ENCODE measurements around the gene RPL35.

Gene RPL35

GRCh38 chr9:124861342-124862229, at the start of gene RPL35, which contains the start of gene ARPC5L:
Gene RPL35, minus strand, starts transcription at chr9:124861957. Its CDS starts 45 bp downstream, at chr9:124861912.
Gene ARPC5L, plus strand, starts transcription at chr9:124862130. Its CDS starts 7,161 bp downstream, at chr9:124869291.
- Mint-ChIP-seq H3K4me3 (peak within 1 kb of the TSS; percentile 99), H3K27me3 (no peaks in the 10 kb centered on the region), H3K36me3 (ENCODE audit: low read depth) (peaks cover 49% of the 10 kb centered on the region), H3K4me1 (ENCODE audit: low read depth) (peaks cover 46% of the 10 kb centered on the region), H3K27ac (peak within 1 kb of the TSS; percentile 98), H3K9me3 (no peaks in the 10 kb centered on the region)

- peaks cover 60% of the 10 kb centered on the region for H3K36me3 Mint-ChIP-seq (ENCODE audit: low read depth)
- H3K27me3 Mint-ChIP-seq, result no peaks in the 10 kb centered on the region
- H3K4me1 Mint-ChIP-seq (ENCODE audit: low read depth), result no peaks in the 10 kb centered on the region
- no peaks in the 10 kb centered on the region for H3K9me3 Mint-ChIP-seq
- H3K27ac Mint-ChIP-seq, result no peak overlapping the region
- H3K4me3 Mint-ChIP-seq, result no peak overlapping the region
These were observed 46.3 kb upstream of the RPL35 start for GRCh38 chr9:124908098-124908497.

- Mint-ChIP-seq H3K36me3 (ENCODE audit: low read depth) (peaks cover 58% of the 10 kb centered on the region), H3K27me3 (no peaks in the 10 kb centered on the region), H3K4me1 (ENCODE audit: low read depth) (no peaks in the 10 kb centered on the region), H3K4me3 (no peak overlapping the region), H3K27ac (no peak overlapping the region), H3K9me3 (no peaks in the 10 kb centered on the region)
These were observed 45.2 kb upstream of the RPL35 start for GRCh38 chr9:124906966-124907365.

- Mint-ChIP-seq H3K4me3 (no peak overlapping the region), H3K4me1 (ENCODE audit: low read depth) (no peaks in the 10 kb centered on the region), H3K36me3 (ENCODE audit: low read depth) (peaks cover 62% of the 10 kb centered on the region), H3K27me3 (no peaks in the 10 kb centered on the region), H3K9me3 (no peaks in the 10 kb centered on the region), H3K27ac (no peak overlapping the region)
These were observed 38.1 kb upstream of the RPL35 start for GRCh38 chr9:124899845-124900244.

- H3K36me3 Mint-ChIP-seq (ENCODE audit: low read depth), result peaks cover 70% of the 10 kb centered on the region
- H3K27me3 Mint-ChIP-seq, result no peaks in the 10 kb centered on the region
- no peak overlapping the region for H3K27ac Mint-ChIP-seq
These were observed 36.1 kb upstream of the RPL35 start for GRCh38 chr9:124897570-124898460.

GRCh38 chr9:124894741-124895170, 33.0 kb upstream of the RPL35 start:
- Mint-ChIP-seq H3K36me3 (ENCODE audit: low read depth) (peaks cover 82% of the 10 kb centered on the region), H3K4me3 (no peak overlapping the region), H3K9me3 (no peaks in the 10 kb centered on the region), H3K4me1 (ENCODE audit: low read depth) (no peaks in the 10 kb centered on the region), H3K27ac (no peak overlapping the region), H3K27me3 (no peaks in the 10 kb centered on the region)

More at GRCh38 chr9:124897570-124898460, 36.1 kb upstream of the RPL35 start:
- Mint-ChIP-seq H3K9me3 (no peaks in the 10 kb centered on the region), H3K4me3 (no peak overlapping the region), H3K4me1 (ENCODE audit: low read depth) (no peaks in the 10 kb centered on the region)

GRCh38 chr9:124894035-124894740, 32.4 kb upstream of the RPL35 start:
- H3K36me3 Mint-ChIP-seq (ENCODE audit: low read depth), result peaks cover 81% of the 10 kb centered on the region
- no peaks in the 10 kb centered on the region for H3K27me3 Mint-ChIP-seq
- H3K9me3 Mint-ChIP-seq, result no peaks in the 10 kb centered on the region
- no peaks in the 10 kb centered on the region for H3K4me1 Mint-ChIP-seq (ENCODE audit: low read depth)
- H3K27ac Mint-ChIP-seq, result no peak overlapping the region
- H3K4me3 Mint-ChIP-seq, result no peak overlapping the region

GRCh38 chr9:124890179-124890578, 28.4 kb upstream of the RPL35 start:
- Mint-ChIP-seq H3K9me3 (no peaks in the 10 kb centered on the region), H3K4me1 (ENCODE audit: low read depth) (no peaks in the 10 kb centered on the region), H3K4me3 (no peak overlapping the region), H3K36me3 (ENCODE audit: low read depth) (peaks cover 80% of the 10 kb centered on the region), H3K27ac (no peak overlapping the region), H3K27me3 (no peaks in the 10 kb centered on the region)

GRCh38 chr9:124889006-124889405, 27.2 kb upstream of the RPL35 start:
- Mint-ChIP-seq H3K4me1 (ENCODE audit: low read depth) (no peaks in the 10 kb centered on the region), H3K4me3 (no peak overlapping the region), H3K9me3 (no peaks in the 10 kb centered on the region), H3K27me3 (no peaks in the 10 kb centered on the region), H3K36me3 (ENCODE audit: low read depth) (peaks cover 78% of the 10 kb centered on the region), H3K27ac (no peak overlapping the region)

- H3K27ac Mint-ChIP-seq, result no peak overlapping the region
- peaks cover 76% of the 10 kb centered on the region for H3K36me3 Mint-ChIP-seq (ENCODE audit: low read depth)
- H3K4me3 Mint-ChIP-seq, result no peak overlapping the region
- no peaks in the 10 kb centered on the region for H3K9me3 Mint-ChIP-seq
- H3K27me3 Mint-ChIP-seq, result no peaks in the 10 kb centered on the region
- H3K4me1 Mint-ChIP-seq (ENCODE audit: low read depth), result no peaks in the 10 kb centered on the region
These were observed 26.1 kb upstream of the RPL35 start for GRCh38 chr9:124887832-124888231.

GRCh38 chr9:124886866-124887492, 25.2 kb upstream of the RPL35 start:
- H3K4me3 Mint-ChIP-seq, result no peak overlapping the region

GRCh38 chr9:124886461-124886860, 24.7 kb upstream of the RPL35 start:
- Mint-ChIP-seq H3K4me1 (ENCODE audit: low read depth) (no peaks in the 10 kb centered on the region), H3K9me3 (no peaks in the 10 kb centered on the region), H3K27me3 (no peaks in the 10 kb centered on the region), H3K27ac (no peak overlapping the region), H3K36me3 (ENCODE audit: low read depth) (peaks cover 75% of the 10 kb centered on the region), H3K4me3 (no peak overlapping the region)

More at GRCh38 chr9:124886866-124887492, 25.2 kb upstream of the RPL35 start:
- H3K9me3 Mint-ChIP-seq, result no peaks in the 10 kb centered on the region
- H3K36me3 Mint-ChIP-seq (ENCODE audit: low read depth), result peaks cover 75% of the 10 kb centered on the region
- no peaks in the 10 kb centered on the region for H3K4me1 Mint-ChIP-seq (ENCODE audit: low read depth)
- no peak overlapping the region for H3K27ac Mint-ChIP-seq
- H3K27me3 Mint-ChIP-seq, result no peaks in the 10 kb centered on the region

- Mint-ChIP-seq H3K4me1 (ENCODE audit: low read depth) (no peaks in the 10 kb centered on the region), H3K36me3 (ENCODE audit: low read depth) (peaks cover 66% of the 10 kb centered on the region), H3K27ac (no peak overlapping the region), H3K9me3 (no peaks in the 10 kb centered on the region), H3K4me3 (no peak overlapping the region), H3K27me3 (no peaks in the 10 kb centered on the region)
These were observed 23.8 kb upstream of the RPL35 start for GRCh38 chr9:124885551-124885950.

GRCh38 chr9:124884376-124884775, 22.6 kb upstream of the RPL35 start:
- Mint-ChIP-seq H3K4me3 (no peak overlapping the region), H3K9me3 (no peaks in the 10 kb centered on the region), H3K27me3 (no peaks in the 10 kb centered on the region), H3K27ac (no peak overlapping the region), H3K36me3 (ENCODE audit: low read depth) (peaks cover 61% of the 10 kb centered on the region), H3K4me1 (ENCODE audit: low read depth) (no peaks in the 10 kb centered on the region)

All from stimulated activated naive CD8-positive, alpha-beta T cell treated with anti-CD3 and anti-CD28 coated beads, Interleukin-15, Interleukin-2, amounts not matched to agents 100 ng/mL and 50 ng/mL, for 24 hours (primary cell).